Suprapubic skin (tissue), 4 donors: ENCODE data around the gene ARL5C. TPM values are rescaled to one million over a fixed set of nuclear protein-coding genes. Genes with fewer than 3 reads are reported as not detected.

Experiments used
- DNase-seq, 2 donors: peaks; one replicate each; pipeline ENCODE4 v3.0.0-alpha.2; 2019; ENCODE audit warnings: low spot score in 2 of 2
- H3K27ac ChIP-seq: fragments of 200-600 bp; sonication (generic); one replicate; pipeline ENCODE4 v1.5.1; 2019
- H3K27me3 ChIP-seq: fragments of 200-600 bp; sonication (generic); one replicate; pipeline ENCODE4 v1.5.1; 2019
- H3K36me3 ChIP-seq: fragments of 200-600 bp; sonication (generic); one replicate; pipeline ENCODE4 v1.5.1; 2019
- H3K4me1 ChIP-seq: fragments of 200-600 bp; sonication (generic); one replicate; pipeline ENCODE4 v1.5.1; 2019
- H3K4me3 ChIP-seq: fragments of 200-600 bp; sonication (generic); one replicate; pipeline ENCODE4 v1.5.1; 2019; ENCODE audit warnings: mild to moderate bottlenecking
- H3K9me3 ChIP-seq: fragments of 200-600 bp; sonication (generic); one replicate; pipeline ENCODE4 v1.5.1; 2019
- CTCF ChIP-seq, 2 donors: fragments of 200-600 bp in 1 of 2; fragments of 450-650 bp in 1 of 2; sonication (generic) in 1 of 2; IDR thresholded peaks; one replicate each; pipeline ENCODE4 v1.5.1; 2016 to 2019; ENCODE audit warnings: antibody characterized with exemption in 2 of 2, mild to moderate bottlenecking in 1 of 2, moderate library complexity in 1 of 2
- EP300 ChIP-seq: sonication (generic); formaldehyde crosslinking; IDR thresholded peaks from one replicate; pipeline ENCODE4 v1.6.1; 2017; ENCODE audit warnings: antibody characterized with exemption
- POLR2A ChIP-seq, 2 donors: fragments of 450-650 bp; IDR thresholded peaks; one replicate each; pipeline ENCODE4 v1.6.1; 2017; ENCODE audit warnings: antibody characterized with exemption in 2 of 2, mild to moderate bottlenecking in 2 of 2, moderate library complexity in 2 of 2
- POLR2AphosphoS5 ChIP-seq, 3 donors: sonication (generic); formaldehyde crosslinking; IDR thresholded peaks; one replicate each; pipeline ENCODE4 v1.6.1; 2017; ENCODE audit warnings: antibody characterized with exemption in 3 of 3
- WGBS: methylation state at CpG from one replicate; pipeline ENCODE4 v1.1.5; 2018; 5-methylcytosine and 5-hydroxymethylcytosine counted together
- total RNA-seq, 4 donors: library from RNA; depleted of rRNA; stranded (reverse); fragments of >200 nt; gene quantifications; one replicate each; pipeline ENCODE4 v1.1.0, GENCODE V29; 2016

ARL5C gene
- total RNA-seq, 4 donors from 2014 or later = not detected

DNA sequence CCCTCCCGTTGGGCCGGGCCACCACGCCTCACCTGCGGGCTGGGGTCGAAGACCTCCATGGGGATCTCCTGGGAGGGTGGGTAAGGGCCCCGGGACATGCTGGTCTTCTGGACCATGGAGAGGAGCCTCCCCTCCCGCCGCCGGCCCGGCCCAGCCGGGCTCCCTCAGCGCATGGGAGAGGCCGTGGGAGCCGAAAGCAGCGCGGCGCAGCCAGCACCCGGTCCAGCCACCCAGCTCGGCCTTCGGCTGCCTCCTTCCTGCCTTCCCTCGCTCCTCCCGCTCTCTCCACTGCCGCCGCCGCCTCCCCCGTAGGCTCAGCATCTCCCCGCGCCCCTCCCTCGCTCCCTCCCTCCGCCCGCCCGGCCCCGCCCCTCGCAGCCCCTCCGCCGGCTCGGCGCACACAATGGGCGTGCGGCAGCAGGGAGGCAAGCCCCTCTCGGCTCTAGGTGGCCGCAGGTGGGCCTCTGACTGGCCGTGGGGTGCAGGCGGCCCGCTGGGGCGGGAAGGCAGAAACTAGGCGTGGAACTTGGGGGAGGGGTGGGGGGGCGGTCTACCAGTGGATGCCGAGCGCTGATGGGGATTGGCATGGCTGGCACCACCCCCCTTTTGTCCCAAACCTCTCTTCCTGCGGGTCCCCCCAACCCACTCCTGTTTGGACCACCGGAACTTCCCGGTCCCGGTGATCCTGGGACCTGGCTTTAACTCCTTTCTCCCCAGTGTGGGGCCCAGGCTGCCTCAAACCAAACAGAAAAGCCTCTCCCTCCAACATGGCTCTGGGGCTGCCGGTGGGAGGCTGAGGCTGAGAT is 31.6 kb upstream of the ARL5C start, which contains the start of gene CACNB1:
TSS of gene CACNB1 (minus strand) at position 290 of the 806 bp plus-strand sequence. CDS start at position 116, 174 bp downstream.
- Histone ChIP-seq H3K27ac (peak within 1 kb of the TSS; percentile 67), H3K4me3 (peak within 1 kb of the TSS; percentile 68), H3K4me1 (peaks cover 68% of the 10 kb centered on the region), H3K9me3 (no peaks in the 10 kb centered on the region), H3K27me3 (no peaks in the 10 kb centered on the region), H3K36me3 (peaks cover 13% of the 10 kb centered on the region)
- 1% methylated on average over 12 of the region's 55 CpGs for WGBS
- peak; percentile 86 to 89 for DNase-seq
- no peak for TF ChIP-seq CTCF (IDR thresholded peaks at IDR 0.05)
- no peak for TF ChIP-seq POLR2A (IDR thresholded peaks at IDR 0.05)
- TF ChIP-seq POLR2AphosphoS5 (IDR thresholded peaks at IDR 0.05) = no peak

DNA sequence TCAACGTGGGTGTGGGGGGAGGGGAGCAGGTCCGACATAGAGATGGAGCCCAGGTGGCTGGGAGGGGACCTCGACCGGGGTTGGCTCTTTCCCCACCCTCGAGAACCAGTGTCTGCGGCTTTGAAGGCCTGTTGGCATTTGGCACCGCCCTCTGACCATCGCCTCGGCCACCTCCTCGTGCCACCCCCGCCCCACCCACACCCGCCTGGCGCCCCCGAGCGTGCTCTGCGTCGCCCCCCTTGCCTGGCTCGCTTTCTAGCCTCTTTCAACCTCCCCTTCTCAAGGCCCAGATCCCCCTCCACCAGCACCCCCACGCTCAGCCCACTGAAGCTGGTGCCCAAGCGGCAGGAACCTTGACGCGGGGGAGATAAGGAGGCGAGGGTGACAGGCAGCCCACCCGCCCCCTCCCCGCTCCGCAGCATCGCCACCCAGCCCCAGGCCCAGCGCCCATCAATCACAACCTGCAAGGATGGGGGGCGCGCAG is 30.9 kb upstream of the ARL5C start:
- Histone ChIP-seq H3K4me1 (peaks cover 64% of the 10 kb centered on the region), H3K27me3 (no peaks in the 10 kb centered on the region), H3K36me3 (peaks cover 13% of the 10 kb centered on the region), H3K27ac (peak overlapping the region; percentile 67), H3K4me3 (peak overlapping the region; percentile 68), H3K9me3 (no peaks in the 10 kb centered on the region)
- DNase-seq = peak in 1 of 2 donors; percentile 79
- WGBS = 4% methylated on average over 17 of the region's 30 CpGs
- TF ChIP-seq EP300 = no peak
- no peak for TF ChIP-seq CTCF (IDR thresholded peaks at IDR 0.05)

DNA sequence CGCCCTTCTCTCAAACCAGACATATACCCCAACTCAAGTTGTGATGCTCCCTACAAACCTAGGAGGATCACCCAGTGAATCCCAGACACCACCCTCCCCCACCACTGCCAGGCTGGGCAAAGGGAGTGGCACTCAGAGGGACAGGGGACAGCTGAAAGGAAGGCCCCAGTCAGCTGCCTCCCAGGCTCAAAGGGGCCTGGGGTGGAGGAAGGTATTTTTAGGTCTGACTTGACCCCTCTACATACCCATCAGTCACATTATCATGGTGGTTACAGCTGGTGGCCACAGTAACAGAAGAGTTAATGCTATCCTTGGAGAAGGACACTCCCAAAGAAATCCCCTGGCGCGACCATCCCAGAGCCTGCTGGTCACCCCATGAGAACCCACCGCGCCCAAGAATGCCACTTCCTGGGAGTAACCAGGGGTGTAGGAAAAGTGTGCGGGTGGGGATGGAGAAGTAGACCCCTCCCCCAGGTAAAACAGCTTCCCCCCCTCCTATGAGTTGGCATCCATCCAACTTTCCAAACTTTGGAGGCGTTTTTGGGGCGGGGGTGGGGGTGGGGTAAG is 30.4 kb upstream of the ARL5C start:
- no peaks in the 10 kb centered on the region for H3K27me3 ChIP-seq
- peaks cover 58% of the 10 kb centered on the region for H3K4me1 ChIP-seq
- peak in 1 of 2 donors; percentile 78 for DNase-seq
- TF ChIP-seq EP300 = no peak
- no peak for TF ChIP-seq CTCF (IDR thresholded peaks at IDR 0.05)
- TF ChIP-seq POLR2A (IDR thresholded peaks at IDR 0.05) = no peak
- no peak for TF ChIP-seq POLR2AphosphoS5 (IDR thresholded peaks at IDR 0.05)
- H3K36me3 ChIP-seq = peaks cover 15% of the 10 kb centered on the region
- peak overlapping the region; percentile 67 for H3K27ac ChIP-seq
- peak overlapping the region; percentile 68 for H3K4me3 ChIP-seq
- no peaks in the 10 kb centered on the region for H3K9me3 ChIP-seq
- WGBS = 26% methylated on average over 7 of the region's 8 CpGs

DNA sequence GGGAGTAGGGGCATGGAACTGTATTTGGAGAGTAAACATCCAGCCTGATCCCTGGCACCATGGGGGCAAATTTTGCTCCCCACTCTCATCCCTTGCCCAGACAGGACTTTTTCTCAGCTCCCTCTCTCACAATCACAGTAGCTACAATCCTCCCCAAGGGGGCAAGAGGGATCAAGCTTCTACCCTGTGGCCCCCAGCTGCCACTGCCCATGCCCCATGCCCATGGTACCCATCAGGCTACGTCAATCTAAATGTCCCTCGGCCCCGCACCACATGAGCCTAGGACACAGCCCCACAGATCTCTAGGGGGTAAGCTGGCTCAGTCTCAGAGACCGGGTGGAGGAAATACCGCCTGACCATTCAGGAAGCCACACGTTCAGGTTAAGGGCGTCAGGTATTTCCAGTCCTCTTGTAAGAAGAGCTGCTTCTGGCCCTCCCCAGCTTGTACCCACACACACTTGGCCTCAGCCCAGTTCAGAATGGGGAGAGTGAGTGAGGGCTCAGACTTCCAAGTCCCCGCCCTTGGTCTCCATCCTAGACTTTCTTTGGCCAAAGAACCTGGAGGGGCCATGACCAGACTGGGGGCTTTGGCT is 29.7 kb upstream of the ARL5C start:
- Histone ChIP-seq H3K27ac (peak overlapping the region; percentile 20), H3K4me3 (peak overlapping the region; percentile 68), H3K9me3 (no peaks in the 10 kb centered on the region), H3K4me1 (peaks cover 52% of the 10 kb centered on the region), H3K36me3 (peaks cover 20% of the 10 kb centered on the region), H3K27me3 (no peaks in the 10 kb centered on the region)
- TF ChIP-seq POLR2AphosphoS5 (IDR thresholded peaks at IDR 0.05) (no peak), CTCF (IDR thresholded peaks at IDR 0.05) (no peak), EP300 (no peak), POLR2A (IDR thresholded peaks at IDR 0.05) (no peak)
- 56% methylated on average over 5 of the region's 8 CpGs for WGBS
- peak in 1 of 2 donors; percentile 73 for DNase-seq
